Measurements from ENCODE around the gene USPL1. TPM values are rescaled to one million over a fixed set of nuclear protein-coding genes. Genes with fewer than 3 reads are reported as not detected.

The USPL1 gene
- polyA plus RNA-seq, 2 of the 4 experiments (the other 2 are of a cell fraction) = 7.6 to 22.7 TPM

DNA sequence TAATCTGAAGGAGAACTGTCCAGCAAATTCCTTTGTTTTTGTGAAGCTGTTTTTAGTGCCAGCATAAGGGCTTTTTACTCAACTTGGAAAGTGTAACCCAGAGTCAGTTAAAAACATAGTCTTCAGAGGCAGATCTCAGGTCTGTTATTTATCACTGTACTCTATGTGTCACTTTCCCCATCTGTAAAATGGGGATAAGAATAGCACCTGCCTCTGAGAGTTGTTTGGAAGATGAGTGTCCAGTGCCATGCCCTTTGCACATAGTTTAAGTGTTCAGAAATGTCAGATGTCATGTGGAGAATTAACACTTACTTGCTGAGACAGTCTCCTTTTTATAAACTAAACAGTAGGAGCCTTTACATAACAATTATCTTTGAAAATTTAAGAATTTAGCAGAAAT lies 27.9 kb downstream of the USPL1 start:
- H3K4me2 ChIP-seq = no peak overlapping the region
- H3K27ac ChIP-seq = no peak overlapping the region
- DNase-seq (ENCODE audit: low read depth in 1 of 2, low spot score in 1 of 2) (no peak), FAIRE-seq (no peak), ATAC-seq (no peak)
- POLR2A ChIA-PET = no interaction called here
- H3K4me1 ChIP-seq = no peaks in the 10 kb centered on the region
- CTCF ChIA-PET = interaction anchor here (0.6 to 2.0 kb wide), 3 partner anchors 8 to 114 kb away, joined by 4 to 6 read pairs (median 5); no protein-coding TSS in a partner anchor
- no peak overlapping the region for H3K4me3 ChIP-seq
- no peak for TF ChIP-seq ESRRA (IDR thresholded peaks at IDR 0.05; ENCODE audit: borderline replicate concordance, low read length)
- TF ChIP-seq, protein P1, sequence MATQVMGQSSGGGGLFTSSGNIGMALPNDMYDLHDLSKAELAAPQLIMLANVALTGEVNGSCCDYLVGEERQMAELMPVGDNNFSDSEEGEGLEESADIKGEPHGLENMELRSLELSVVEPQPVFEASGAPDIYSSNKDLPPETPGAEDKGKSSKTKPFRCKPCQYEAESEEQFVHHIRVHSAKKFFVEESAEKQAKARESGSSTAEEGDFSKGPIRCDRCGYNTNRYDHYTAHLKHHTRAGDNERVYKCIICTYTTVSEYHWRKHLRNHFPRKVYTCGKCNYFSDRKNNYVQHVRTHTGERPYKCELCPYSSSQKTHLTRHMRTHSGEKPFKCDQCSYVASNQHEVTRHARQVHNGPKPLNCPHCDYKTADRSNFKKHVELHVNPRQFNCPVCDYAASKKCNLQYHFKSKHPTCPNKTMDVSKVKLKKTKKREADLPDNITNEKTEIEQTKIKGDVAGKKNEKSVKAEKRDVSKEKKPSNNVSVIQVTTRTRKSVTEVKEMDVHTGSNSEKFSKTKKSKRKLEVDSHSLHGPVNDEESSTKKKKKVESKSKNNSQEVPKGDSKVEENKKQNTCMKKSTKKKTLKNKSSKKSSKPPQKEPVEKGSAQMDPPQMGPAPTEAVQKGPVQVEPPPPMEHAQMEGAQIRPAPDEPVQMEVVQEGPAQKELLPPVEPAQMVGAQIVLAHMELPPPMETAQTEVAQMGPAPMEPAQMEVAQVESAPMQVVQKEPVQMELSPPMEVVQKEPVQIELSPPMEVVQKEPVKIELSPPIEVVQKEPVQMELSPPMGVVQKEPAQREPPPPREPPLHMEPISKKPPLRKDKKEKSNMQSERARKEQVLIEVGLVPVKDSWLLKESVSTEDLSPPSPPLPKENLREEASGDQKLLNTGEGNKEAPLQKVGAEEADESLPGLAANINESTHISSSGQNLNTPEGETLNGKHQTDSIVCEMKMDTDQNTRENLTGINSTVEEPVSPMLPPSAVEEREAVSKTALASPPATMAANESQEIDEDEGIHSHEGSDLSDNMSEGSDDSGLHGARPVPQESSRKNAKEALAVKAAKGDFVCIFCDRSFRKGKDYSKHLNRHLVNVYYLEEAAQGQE (IDR thresholded peaks at IDR 0.05) = no peak
- TF ChIP-seq POLR2AphosphoS2 (conservative IDR thresholded peaks at IDR 0.05; ENCODE audit: low read length) = no peak
- no peak for TF ChIP-seq SREBF2 (IDR thresholded peaks at IDR 0.05)
- TF ChIP-seq NR3C1 (IDR thresholded peaks at IDR 0.05) = no peak
- TF ChIP-seq POLR2A (IDR thresholded peaks at IDR 0.05; ENCODE audit: low read length) = no peak
- TF ChIP-seq, protein P2, sequence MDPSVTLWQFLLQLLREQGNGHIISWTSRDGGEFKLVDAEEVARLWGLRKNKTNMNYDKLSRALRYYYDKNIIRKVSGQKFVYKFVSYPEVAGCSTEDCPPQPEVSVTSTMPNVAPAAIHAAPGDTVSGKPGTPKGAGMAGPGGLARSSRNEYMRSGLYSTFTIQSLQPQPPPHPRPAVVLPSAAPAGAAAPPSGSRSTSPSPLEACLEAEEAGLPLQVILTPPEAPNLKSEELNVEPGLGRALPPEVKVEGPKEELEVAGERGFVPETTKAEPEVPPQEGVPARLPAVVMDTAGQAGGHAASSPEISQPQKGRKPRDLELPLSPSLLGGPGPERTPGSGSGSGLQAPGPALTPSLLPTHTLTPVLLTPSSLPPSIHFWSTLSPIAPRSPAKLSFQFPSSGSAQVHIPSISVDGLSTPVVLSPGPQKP (IDR thresholded peaks at IDR 0.05; ENCODE audit: low read depth, low read length) = no peak
- TF ChIP-seq, protein P3, sequence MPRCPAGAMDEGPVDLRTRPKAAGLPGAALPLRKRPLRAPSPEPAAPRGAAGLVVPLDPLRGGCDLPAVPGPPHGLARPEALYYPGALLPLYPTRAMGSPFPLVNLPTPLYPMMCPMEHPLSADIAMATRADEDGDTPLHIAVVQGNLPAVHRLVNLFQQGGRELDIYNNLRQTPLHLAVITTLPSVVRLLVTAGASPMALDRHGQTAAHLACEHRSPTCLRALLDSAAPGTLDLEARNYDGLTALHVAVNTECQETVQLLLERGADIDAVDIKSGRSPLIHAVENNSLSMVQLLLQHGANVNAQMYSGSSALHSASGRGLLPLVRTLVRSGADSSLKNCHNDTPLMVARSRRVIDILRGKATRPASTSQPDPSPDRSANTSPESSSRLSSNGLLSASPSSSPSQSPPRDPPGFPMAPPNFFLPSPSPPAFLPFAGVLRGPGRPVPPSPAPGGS (IDR thresholded peaks at IDR 0.05) = no peak
- no peak for TF ChIP-seq SMC3 (IDR thresholded peaks at IDR 0.05)
- no peak for TF ChIP-seq RARB (CRISPR knock-in tag; IDR thresholded peaks at IDR 0.05)
- no peak for TF ChIP-seq GATA3 (IDR thresholded peaks at IDR 0.05; ENCODE audit: borderline replicate concordance)
- no peak for TF ChIP-seq JUN (IDR thresholded peaks at IDR 0.05)
- TF ChIP-seq HOXB5 (CRISPR knock-in tag; IDR thresholded peaks at IDR 0.05) = no peak
- no peak for TF ChIP-seq TFCP2L1 (CRISPR knock-in tag; IDR thresholded peaks at IDR 0.05)
- no peak for TF ChIP-seq RFX5 (IDR thresholded peaks at IDR 0.05)
- TF ChIP-seq, protein P4, sequence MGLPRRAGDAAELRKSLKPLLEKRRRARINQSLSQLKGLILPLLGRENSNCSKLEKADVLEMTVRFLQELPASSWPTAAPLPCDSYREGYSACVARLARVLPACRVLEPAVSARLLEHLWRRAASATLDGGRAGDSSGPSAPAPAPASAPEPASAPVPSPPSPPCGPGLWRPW (IDR thresholded peaks at IDR 0.05) = no peak
- H3K9me3 ChIP-seq = no peaks in the 10 kb centered on the region

DNA sequence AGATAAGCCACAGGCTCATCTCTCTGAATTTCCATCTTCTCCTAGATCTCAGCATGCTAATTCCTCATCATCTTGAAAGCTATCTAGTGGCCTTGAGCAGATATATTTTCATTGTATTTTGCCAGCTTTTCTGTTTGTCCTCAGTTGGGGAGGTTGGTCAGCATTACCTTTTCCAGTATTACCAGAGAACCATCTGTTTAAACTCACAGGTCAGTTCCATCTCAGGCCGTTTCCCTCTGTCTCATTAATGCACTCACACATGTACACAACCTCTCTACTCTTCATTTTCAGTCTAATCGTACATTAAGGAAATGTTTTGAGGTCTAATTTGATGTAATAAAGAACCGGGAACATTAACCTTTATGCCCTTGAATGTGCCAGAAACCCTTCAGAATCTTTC lies 29.7 kb downstream of the USPL1 start:
- Histone ChIP-seq H3K4me2 (no peak overlapping the region), H3K27ac (no peak overlapping the region), H3K9me3 (no peaks in the 10 kb centered on the region), H3K4me1 (no peaks in the 10 kb centered on the region), H3K4me3 (no peak overlapping the region)
- CTCF ChIA-PET = interaction anchor here (1.4 kb wide), 1 partner anchor 155 kb away, joined by 4 read pairs; no protein-coding TSS in a partner anchor
- POLR2A ChIA-PET = no interaction called here
- ATAC-seq (no peak), DNase-seq (ENCODE audit: low read depth in 1 of 2, low spot score in 1 of 2) (no peak), FAIRE-seq (no peak)
- 69% methylated on average over 3 of the region's 3 CpGs for WGBS (ENCODE audit: missing lambda C conversion rate)
- TF ChIP-seq HDAC2 (IDR thresholded peaks at IDR 0.05) = no peak
- TF ChIP-seq RNF2 (IDR thresholded peaks at IDR 0.05; ENCODE audit: borderline replicate concordance, low read depth) = no peak
- TF ChIP-seq NR3C1 (IDR thresholded peaks at IDR 0.05) = no peak
- TF ChIP-seq, protein P5, sequence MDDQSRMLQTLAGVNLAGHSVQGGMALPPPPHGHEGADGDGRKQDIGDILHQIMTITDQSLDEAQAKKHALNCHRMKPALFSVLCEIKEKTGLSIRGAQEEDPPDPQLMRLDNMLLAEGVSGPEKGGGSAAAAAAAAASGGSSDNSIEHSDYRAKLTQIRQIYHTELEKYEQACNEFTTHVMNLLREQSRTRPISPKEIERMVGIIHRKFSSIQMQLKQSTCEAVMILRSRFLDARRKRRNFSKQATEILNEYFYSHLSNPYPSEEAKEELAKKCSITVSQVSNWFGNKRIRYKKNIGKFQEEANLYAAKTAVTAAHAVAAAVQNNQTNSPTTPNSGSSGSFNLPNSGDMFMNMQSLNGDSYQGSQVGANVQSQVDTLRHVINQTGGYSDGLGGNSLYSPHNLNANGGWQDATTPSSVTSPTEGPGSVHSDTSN (IDR thresholded peaks at IDR 0.05) = no peak
- TF ChIP-seq KDM1A (IDR thresholded peaks at IDR 0.05; ENCODE audit: low read depth) = no peak
- TF ChIP-seq PHF8 (IDR thresholded peaks at IDR 0.05; ENCODE audit: borderline replicate concordance, low read depth) = no peak
- TF ChIP-seq, protein P6, sequence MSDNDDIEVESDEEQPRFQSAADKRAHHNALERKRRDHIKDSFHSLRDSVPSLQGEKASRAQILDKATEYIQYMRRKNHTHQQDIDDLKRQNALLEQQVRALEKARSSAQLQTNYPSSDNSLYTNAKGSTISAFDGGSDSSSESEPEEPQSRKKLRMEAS (IDR thresholded peaks at IDR 0.05) = no peak
- TF ChIP-seq, protein P7, sequence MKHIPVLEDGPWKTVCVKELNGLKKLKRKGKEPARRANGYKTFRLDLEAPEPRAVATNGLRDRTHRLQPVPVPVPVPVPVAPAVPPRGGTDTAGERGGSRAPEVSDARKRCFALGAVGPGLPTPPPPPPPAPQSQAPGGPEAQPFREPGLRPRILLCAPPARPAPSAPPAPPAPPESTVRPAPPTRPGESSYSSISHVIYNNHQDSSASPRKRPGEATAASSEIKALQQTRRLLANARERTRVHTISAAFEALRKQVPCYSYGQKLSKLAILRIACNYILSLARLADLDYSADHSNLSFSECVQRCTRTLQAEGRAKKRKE (CRISPR knock-in tag; IDR thresholded peaks at IDR 0.05; ENCODE audit: low read depth) = no peak
- no peak for TF ChIP-seq CEBPB (IDR thresholded peaks at IDR 0.05)

All from A549 (cell line).